Central memory CD4-positive, alpha-beta T cell (primary cell): Measurements from ENCODE around the gene MRPS16.
"Not testable (repeated sequence)": the region's sequence is repeated elsewhere in the genome, so short reads cannot be mapped to it uniquely, and the experiment has no call there.

ENCODE experiments used
- DNase-seq: peaks from one replicate; pipeline ENCODE4 v3.0.0; 2022
- total RNA-seq, 3 experiments: gene quantifications; one replicate each; lab custom pipeline; 2026; lab: John Stamatoyannopoulos, UW

The MRPS16 gene
- 35.3 to 133 (median 76.2) reads per million in 3 experiments for total RNA-seq

- peak; percentile 94 for DNase-seq
Observed at GRCh38 chr10:73252445-73253224, at the start of gene MRPS16. MRPS16 (minus strand) TSS chr10:73252644; CDS start chr10:73252482, 162 bp downstream.

DNA sequence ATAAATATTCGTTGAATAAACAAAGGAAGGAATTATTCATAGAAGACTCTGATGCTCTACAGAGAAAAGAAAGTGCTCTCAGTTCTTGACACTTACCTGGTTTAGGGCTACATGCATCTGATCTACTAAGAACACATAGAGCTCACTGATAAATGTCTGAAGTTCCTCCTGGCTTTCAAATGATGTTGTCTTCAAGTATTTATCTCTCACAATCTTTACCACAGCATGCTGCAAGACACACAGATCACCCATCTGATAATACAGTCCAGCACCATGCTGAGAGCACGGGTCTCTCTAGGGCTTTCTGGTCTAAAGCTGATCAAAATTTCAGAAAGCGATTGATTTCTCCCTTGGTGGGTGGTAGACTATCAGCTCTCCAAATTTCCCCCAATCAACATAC, 44.5 kb upstream of the MRPS16 start:
- DNase-seq, result no peak

GRCh38 chr10:73293461-73293860, 41.0 kb upstream of the MRPS16 start:
- DNase-seq, result no peak

DNA sequence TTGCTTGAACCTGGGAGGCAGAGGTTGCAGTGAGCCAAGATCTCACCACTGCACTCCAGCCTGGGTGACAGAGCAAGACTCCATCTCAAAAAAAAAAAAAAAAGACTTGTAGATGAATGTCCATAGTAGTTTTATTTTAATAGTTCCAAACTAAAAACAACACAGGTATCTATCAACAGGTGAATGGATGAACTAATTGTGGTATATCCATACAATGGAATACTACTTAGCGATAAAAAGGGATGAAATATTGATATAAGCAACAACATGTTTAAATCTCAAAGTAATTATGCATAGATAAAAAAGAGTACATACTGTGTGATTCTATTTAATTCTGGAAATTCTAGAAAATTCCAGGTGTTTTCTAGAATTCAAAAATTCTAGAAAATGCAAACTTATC, 37.5 kb upstream of the MRPS16 start:
- no peak for DNase-seq

DNA sequence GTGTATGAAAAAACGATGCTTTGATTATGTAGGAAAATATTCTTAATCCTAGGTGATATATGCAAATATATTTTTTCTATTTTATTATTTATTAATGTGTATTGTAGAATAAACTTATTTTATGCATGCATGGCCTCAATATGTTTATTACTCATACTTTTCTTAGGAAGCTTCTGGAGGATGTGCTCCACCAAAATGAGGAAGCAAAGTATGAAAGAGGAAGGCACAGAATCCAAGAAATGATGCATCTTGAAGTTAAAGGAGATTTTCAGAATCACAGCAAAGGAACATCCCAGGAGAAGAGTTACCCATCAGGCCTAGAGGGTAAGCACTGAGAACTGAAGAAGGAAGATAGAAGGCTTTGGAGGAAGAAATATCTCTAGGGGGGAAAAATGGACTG, 35.0 kb upstream of the MRPS16 start:
- no peak for DNase-seq

- no peak for DNase-seq
Observed at GRCh38 chr10:73281097-73281496, 28.7 kb upstream of the MRPS16 start.

- DNase-seq, result no peak
Observed at GRCh38 chr10:73264423-73264822, 12.0 kb upstream of the MRPS16 start.

GRCh38 chr10:73263693-73264347, 11.4 kb upstream of the MRPS16 start:
- DNase-seq, result no peak

DNA sequence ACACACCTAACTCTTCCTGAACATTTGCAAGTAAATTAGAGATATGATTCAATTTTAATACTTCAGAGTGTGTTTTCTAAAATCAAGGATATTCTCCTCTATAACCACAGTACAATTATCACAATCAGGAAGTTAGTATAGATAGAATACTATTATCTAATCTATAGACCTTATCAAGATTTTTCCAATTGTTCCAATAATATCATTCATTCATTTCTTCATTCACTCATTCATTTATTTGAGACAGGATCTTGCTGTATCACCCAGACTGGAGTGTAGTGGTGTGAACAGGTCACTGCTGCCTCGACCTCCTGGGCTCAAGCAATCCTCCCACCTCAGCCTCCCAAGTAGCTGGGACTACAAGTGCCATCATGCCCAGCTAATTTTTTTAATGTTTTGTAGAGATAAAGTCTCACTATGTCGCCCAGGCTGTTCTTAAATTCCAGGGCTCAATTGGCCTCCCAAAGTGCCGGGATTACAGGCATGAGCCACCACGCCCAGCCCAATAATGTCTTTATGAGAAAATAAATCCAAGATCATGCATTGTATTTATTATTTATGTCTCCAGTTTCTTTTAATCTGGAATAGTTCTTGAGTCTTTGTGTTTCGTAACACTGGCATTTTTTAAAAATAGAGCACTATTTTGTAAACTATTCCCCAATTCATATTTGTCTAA, 10.6 kb upstream of the MRPS16 start:
- DNase-seq, result no peak

DNA sequence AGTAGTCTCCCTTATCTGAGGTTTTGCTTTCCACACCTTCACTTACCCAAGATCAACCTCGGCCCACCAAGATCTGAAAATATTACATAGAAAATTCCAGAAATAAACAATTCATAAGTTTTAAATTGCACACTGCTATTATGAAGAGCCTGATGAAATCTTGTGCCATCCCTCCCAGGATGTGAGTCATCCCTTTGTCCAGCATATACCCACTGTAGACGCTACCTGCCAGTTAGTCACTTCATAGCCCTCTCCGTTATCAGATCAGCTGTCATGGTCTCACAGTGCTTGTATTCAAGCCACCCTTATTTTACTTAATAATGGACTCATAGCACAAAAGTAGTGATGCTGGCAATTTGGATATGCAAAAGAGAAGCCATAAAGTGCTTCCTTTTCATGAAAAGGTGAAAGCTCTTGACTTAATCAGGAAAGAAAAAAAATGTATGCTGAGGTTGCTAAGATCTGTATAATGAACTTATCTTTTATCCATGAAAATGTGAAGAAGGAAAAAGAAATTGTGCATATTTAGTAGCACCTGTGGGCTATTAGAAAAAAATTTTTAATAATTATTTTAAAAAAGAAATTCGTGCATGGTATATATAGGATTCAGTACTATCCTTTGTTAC, 9.8 kb upstream of the MRPS16 start:
- DNase-seq, result no peak

- DNase-seq, result no peak
Observed at GRCh38 chr10:73261362-73261995, 9.0 kb upstream of the MRPS16 start.

GRCh38 chr10:73258612-73259011, 6.2 kb upstream of the MRPS16 start:
- DNase-seq, result not testable (repeated sequence)

DNA sequence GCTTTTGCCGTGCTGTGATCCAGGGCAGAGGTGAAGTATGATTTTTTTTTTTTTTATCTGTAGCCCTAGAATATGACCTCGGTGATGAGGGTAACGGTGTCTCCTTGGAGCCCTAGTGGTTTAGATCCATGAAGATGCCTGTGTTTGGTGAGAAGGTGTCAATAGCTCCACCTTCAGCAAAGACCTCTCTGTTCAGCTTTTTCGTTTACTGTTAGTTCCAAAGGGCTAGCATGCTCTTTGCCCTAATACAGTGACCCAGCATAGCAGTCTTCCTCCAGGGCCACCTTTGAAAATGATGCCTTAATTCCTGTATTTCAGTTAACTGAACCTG, 746 bp upstream of the MRPS16 start:
- no peak for DNase-seq

DNA sequence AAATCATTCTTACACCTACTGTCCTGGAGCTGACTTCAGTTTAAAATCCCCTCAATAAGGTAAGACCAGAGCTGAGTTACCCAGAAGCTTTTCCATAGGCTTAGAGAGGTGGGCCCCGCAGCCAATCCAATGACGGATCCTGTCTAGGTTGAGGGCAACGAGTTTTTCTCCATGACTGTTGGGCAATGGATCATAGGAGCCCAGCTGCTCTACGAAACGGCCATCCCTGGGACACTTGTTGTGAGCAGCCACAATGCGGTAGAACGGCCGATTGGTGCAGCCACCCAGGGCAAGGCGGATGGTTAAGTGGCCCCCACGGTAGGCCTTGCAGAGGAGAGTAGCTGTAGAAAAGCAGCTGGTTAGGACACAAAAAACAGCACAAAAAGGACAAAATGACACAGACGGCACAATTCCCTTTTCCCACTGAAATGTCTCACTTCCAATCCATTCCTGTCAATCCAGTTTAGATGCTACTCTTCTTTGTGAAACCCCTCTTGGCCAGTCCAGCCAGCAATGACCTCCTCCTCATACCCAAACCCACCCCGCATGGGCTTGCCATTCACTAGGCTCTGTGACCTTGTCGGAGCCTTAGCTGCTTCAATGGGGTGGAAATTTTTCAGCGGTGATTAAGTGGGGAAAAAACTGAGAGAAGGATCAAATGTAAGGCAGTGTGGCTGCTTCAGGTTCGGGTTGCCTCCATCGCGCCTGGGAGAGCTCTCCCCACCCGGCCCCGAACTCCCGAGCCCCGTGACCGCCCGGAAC, 580 bp downstream of the MRPS16 start:
- DNase-seq, result no peak

- DNase-seq, result no peak
Observed at GRCh38 chr10:73248259-73248724, 4.2 kb downstream of the MRPS16 start.

- no peak for DNase-seq
Observed at GRCh38 chr10:73247509-73248258, 4.8 kb downstream of the MRPS16 start.

DNA sequence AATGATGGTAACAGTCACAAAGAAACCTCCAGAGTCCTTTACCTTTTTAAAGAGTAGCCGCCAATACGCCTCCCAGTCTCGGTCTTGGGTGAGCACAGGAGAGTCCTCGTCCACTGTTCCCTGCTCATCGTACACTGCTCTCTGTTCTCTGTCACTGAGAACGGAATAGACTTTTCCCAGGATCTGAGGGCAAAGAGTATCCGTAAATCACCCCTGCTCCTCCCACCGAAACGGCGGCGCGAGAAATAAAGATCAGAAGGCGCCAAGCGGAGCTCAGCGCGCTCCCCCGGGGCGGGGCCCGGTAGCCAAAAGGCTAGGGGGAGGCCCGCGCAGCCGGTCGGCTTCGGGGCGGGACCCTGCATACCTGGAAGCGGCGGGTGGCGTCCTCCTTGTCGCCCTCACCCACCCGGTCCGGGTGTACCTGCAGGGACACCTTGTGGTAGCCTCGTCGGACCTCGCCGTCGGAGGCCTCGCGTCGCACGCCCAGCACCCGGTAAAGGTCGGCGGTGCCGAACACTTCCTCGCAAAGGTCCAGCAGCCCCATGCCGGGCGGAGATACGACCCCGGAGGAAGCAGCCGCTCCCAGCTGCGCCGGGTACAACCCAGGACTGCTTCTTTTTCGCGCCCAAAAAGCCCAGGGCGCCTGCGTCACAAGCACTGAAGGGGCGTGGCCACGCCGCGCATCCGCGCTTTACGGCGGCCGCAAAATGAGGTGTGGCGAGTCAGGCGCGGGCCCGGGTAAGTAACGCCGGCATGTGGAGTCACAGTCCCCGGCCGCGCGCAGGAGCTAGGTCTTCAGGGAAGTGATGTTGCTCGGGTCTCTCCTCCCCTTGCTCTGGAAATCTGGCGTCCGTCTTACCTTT, 5.6 kb downstream of the MRPS16 start, which contains the start of gene DNAJC9:
TSS of gene DNAJC9 (minus strand) at position 610 of the 863 bp plus-strand sequence. CDS start at position 544, 66 bp downstream.
- DNase-seq, result peak; percentile 93

GRCh38 chr10:73246322-73246645, 6.2 kb downstream of the MRPS16 start:
- DNase-seq, result peak; percentile 3

DNA sequence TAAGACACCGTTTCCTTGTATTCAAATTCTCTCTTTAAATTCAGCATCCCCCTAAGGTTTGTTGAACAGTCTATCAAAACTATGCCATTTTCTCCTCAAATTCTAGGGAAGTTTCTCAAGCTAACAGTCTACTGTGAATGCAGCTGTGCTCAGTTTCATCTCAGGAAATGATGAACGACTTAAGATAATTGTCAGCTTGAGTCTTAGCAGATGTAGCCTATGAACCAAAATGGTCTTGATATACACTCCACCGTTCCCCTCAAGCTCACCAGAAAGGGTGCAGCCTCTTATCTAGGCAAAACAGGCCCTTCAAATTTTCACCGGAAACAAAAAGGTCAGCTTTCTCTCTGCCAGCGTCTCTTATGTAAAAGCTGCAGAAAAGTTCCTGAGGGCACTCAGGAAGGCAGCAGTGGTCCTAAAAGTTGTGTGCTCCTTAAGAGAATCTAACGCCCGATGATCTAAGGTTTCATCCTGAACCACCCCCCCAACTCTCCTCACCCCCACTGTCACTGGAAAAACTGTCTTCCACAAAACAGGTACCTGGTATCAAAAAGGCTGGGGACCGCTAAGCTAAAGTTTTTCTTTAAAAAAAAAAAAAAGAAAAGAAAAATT, 7.5 kb downstream of the MRPS16 start:
- no peak for DNase-seq

DNA sequence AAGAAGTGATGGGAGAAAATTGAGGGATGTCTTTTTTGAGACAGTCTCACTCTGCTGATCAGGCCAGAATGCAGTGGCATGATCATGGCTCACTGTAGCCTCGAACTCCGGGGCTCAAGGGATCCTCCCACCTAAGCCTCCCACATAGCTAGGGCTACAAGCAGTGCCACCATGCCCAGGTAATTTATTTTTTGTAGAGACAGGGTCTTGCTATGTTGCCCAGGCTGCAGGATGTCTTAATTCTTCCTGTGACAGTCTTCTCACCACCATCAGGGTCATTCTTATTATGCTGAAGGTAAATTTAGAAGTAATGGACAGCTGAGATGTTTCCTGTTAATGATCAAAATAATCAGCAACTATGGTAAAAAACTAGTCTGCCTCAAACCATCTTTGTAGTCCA, 12.5 kb downstream of the MRPS16 start:
- DNase-seq, result no peak
